Measurements from ENCODE around the gene ERI3. TPM values are rescaled to one million over a fixed set of nuclear protein-coding genes. Genes with fewer than 3 reads are reported as not detected.

The ERI3 gene
- total and polyA plus RNA-seq, 2 of the 13 experiments (the other 11 are each of a cell fraction or from before 2014, with no cell fraction given) = 35.6 to 35.9 TPM

- TF ChIP-seq BCL3 (CRISPR knock-in tag; IDR thresholded peaks at IDR 0.05) = no peak
- TF ChIP-seq SRF (IDR thresholded peaks at IDR 0.05; ENCODE audit: low read depth, low read length) = no peak
- no peak for TF ChIP-seq ZFP41 (CRISPR knock-in tag; IDR thresholded peaks at IDR 0.05; ENCODE audit: borderline replicate concordance)
- TF ChIP-seq MBNL3 (CRISPR knock-in tag; conservative IDR thresholded peaks at IDR 0.05) = no peak
- no peak for TF ChIP-seq ZBTB10 (CRISPR knock-in tag; IDR thresholded peaks at IDR 0.05; ENCODE audit: borderline replicate concordance)
These were observed 132.5 kb downstream of the ERI3 start (continued) for GRCh38 chr1:44222397-44223186.

- Histone ChIP-seq H3K9ac (ENCODE audit: insufficient read depth, low read depth, low read length) (no peak overlapping the region), H3K36me3 (replicated peaks in 1 of 2; ENCODE audit: control insufficient read depth in 1 of 2, insufficient read depth in 2 of 2, low read length in 2 of 2) (peaks cover 19 to 35% of the 10 kb centered on the region in 2 experiments), H3K79me2 (ENCODE audit: insufficient read depth, low read length) (no peaks in the 10 kb centered on the region), H4K20me1 (ENCODE audit: insufficient read depth, low read length) (no peaks in the 10 kb centered on the region), H3K4me2 (ENCODE audit: low read depth, low read length) (no peak overlapping the region), H2AFZ (ENCODE audit: low read length) (no peak overlapping the region), H3K4me3 (replicated peaks in 1 of 3; ENCODE audit: insufficient read depth in 1 of 3, low read depth in 2 of 3, low read length in 3 of 3) (no peak overlapping the region), H3K27me3 (ENCODE audit: control insufficient read depth in 1 of 2, insufficient read depth in 2 of 2, low read length in 2 of 2) (no peaks in the 10 kb centered on the region; a peak in 1 of 5 replicates), H3K27ac (ENCODE audit: extremely low read length, insufficient read depth, low read length) (no peak overlapping the region), H3K9me3 (ENCODE audit: low read length) (no peaks in the 10 kb centered on the region), H3K4me1 (ENCODE audit: insufficient read depth, low read length) (peaks cover 13% of the 10 kb centered on the region)
- FAIRE-seq (no peak), ATAC-seq (no peak), DNase-seq (ENCODE audit: low spot score) (no peak)
- no TSS peak for BruUV-seq (replicated peaks)
- WGBS (ENCODE audit: low lambda C conversion rate) = 98% methylated on average over 23 of the region's 23 CpGs
- POLR2A ChIA-PET = interaction anchor here (1.6 kb wide), 1 partner anchor 62 kb away, joined by 4 read pairs; no protein-coding TSS in a partner anchor
- in situ Hi-C loops (cut with HindIII; ENCODE audit: extremely low pct_ligation_motif_present, low pct_unique_long_range_greater_than_20kb) = loop anchor here (25.0 kb wide), 1 partner anchor 366 kb away; no protein-coding TSS in a partner anchor
- intact Hi-C loops (cut with micrococcal nuclease; ENCODE audit: unreplicated experiment) = no loop called here
- CTCF ChIA-PET (ENCODE audit: low intra/inter-chr PET ratio, low total read pairs) = no interaction called here
- no peak for TF ChIP-seq SOX5 (CRISPR knock-in tag; IDR thresholded peaks at IDR 0.05; ENCODE audit: borderline replicate concordance)
- no peak for TF ChIP-seq SPEN (CRISPR knock-in tag; IDR thresholded peaks at IDR 0.05; ENCODE audit: low read depth)
- TF ChIP-seq ZNF383 (CRISPR knock-in tag; IDR thresholded peaks at IDR 0.05; ENCODE audit: borderline replicate concordance) = no peak
- no peak for TF ChIP-seq MLXIP (CRISPR knock-in tag; IDR thresholded peaks at IDR 0.05; ENCODE audit: borderline replicate concordance)
- TF ChIP-seq KDM6A (CRISPR knock-in tag; IDR thresholded peaks at IDR 0.05; ENCODE audit: low read depth) = no peak
- no peak for TF ChIP-seq MED13 (CRISPR knock-in tag; IDR thresholded peaks at IDR 0.05)
- no peak for TF ChIP-seq HNRNPUL1 (IDR thresholded peaks at IDR 0.05; ENCODE audit: low read depth, low read length)
- TF ChIP-seq CHD2 (IDR thresholded peaks at IDR 0.05; ENCODE audit: low read depth, low read length) = no peak
- TF ChIP-seq MBD4 (IDR thresholded peaks at IDR 0.05; ENCODE audit: borderline replicate concordance, low read length) = no peak
- TF ChIP-seq SYNCRIP (IDR thresholded peaks at IDR 0.05; ENCODE audit: insufficient read depth, low read depth, low read length) = no peak
- TF ChIP-seq PCBP2 (optimal IDR thresholded peaks at IDR 0.05; ENCODE audit: low read depth, low read length, poor library complexity, severe bottlenecking) = no peak
These were observed 133.3 kb downstream of the ERI3 start for GRCh38 chr1:44221769-44222168.
